Muscle layer of colon (tissue), 2 donors: Measurements from ENCODE around the gene MBP.
"Not testable (repeated sequence)": the region's sequence is repeated elsewhere in the genome, so short reads cannot be mapped to it uniquely, and the experiment has no call there.

Experiments used
- H3K27ac ChIP-seq: one replicate; pipeline ENCODE4 v1.7.0; 2013; ENCODE audit warnings: low read depth, mild to moderate bottlenecking, low read length, moderate library complexity
- H3K27me3 ChIP-seq, 2 donors: one replicate each; pipeline ENCODE4 v1.7.0; 2013; ENCODE audit warnings: low read length in 2 of 2, mild to moderate bottlenecking in 2 of 2; ENCODE audit not compliant: insufficient read depth in 2 of 2, control insufficient read depth in 1 of 2
- H3K36me3 ChIP-seq: one replicate; pipeline ENCODE4 v1.7.0; 2013; ENCODE audit warnings: mild to moderate bottlenecking, low read length; ENCODE audit not compliant: insufficient read depth
- H3K4me1 ChIP-seq: one replicate; pipeline ENCODE4 v1.7.0; 2013; ENCODE audit warnings: mild to moderate bottlenecking, low read length; ENCODE audit not compliant: insufficient read depth
- H3K4me3 ChIP-seq, 2 donors: one replicate each; pipeline ENCODE4 v1.7.0; 2013; ENCODE audit warnings: low read length in 2 of 2, low read depth in 1 of 2, mild to moderate bottlenecking in 1 of 2, moderate library complexity in 1 of 2
- H3K9ac ChIP-seq: one replicate; pipeline ENCODE4 v1.7.0; 2013; ENCODE audit warnings: low read length
- H3K9me3 ChIP-seq: one replicate; pipeline ENCODE4 v1.7.0; 2013; ENCODE audit warnings: mild to moderate bottlenecking, low read length
- donor health status: abdominal sarcoma.
- donor health status: Adenocarcinoma of cecum.

MBP gene

DNA sequence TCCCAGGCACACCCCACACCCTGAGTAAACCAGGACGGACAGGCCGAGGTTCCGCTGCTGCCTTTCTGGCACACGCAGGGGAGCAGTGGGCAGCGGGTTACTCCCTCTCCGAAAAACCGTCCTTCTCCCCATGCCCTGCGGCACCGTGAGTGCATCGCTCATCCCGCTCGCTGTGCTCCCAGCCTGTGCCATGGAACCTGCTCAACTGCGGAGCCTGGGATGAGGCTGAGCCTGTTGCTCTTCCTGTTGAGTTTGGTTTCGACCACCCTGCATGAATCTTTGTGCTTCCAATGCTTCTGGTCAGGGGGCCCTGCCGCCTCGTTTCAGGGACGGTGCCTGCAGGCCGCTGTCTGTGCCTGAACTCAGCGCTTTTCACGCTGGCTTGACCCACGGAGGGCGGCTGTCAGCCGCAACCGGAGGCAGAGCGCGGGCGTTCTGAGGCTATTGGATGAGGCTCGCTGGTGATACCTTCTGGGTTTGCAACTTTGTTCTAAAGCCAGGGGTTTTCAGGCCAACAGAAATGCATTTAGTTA lies 106.7 kb downstream of the MBP start:
- no peaks in the 10 kb centered on the region for H3K4me1 ChIP-seq
- no peaks in the 10 kb centered on the region for H3K27me3 ChIP-seq
- no peak overlapping the region for H3K27ac ChIP-seq
- H3K4me3 ChIP-seq = no peak overlapping the region
- no peaks in the 10 kb centered on the region for H3K9me3 ChIP-seq
- H3K9ac ChIP-seq = no peak overlapping the region
- no peaks in the 10 kb centered on the region for H3K36me3 ChIP-seq

DNA sequence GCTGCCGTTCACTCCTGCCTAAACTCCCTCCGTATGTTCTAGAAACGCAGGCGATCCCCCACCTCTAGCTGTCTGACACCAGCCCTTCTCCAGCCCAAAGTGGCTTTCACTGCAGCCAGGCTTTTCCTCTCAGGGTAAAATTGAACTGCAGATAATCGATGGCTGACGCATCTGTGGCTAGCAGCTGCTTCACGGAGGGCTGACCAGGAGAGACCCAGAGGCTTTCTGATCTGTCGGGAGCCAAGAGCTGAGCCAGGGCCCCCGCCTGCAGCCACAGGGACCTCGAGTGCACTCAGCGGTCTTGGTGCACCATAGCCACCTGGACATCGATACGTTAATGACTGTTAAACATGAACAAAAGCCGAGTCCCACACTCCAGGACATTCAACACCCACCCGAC lies 107.5 kb downstream of the MBP start:
- H3K27ac ChIP-seq = no peak overlapping the region
- H3K36me3 ChIP-seq = no peaks in the 10 kb centered on the region
- no peaks in the 10 kb centered on the region for H3K27me3 ChIP-seq
- H3K4me1 ChIP-seq = no peaks in the 10 kb centered on the region
- H3K9ac ChIP-seq = no peak overlapping the region
- no peaks in the 10 kb centered on the region for H3K9me3 ChIP-seq
- H3K4me3 ChIP-seq = no peak overlapping the region

DNA sequence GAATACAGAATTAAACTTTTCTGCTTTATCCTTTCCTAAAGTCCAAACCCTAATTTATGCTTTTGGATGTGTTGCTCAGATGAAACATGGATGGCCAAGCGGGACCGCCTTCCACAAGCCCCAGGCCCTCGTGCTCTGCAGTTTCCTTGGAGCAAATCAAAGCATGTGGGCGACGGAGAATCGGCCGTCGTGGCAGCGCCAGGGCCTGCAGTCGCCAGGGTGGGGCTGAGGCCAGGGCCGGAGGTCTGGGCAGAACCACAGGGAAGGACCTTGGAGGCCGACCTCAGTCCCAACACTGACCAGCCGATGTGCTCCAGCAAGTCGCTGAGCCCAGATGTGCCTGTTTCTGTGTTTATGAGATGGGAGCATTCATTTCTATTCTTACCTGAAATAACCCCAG lies 108.1 kb downstream of the MBP start:
- Histone ChIP-seq H3K27ac (no peak overlapping the region), H3K36me3 (no peaks in the 10 kb centered on the region), H3K4me3 (no peak overlapping the region), H3K4me1 (no peaks in the 10 kb centered on the region), H3K27me3 (no peaks in the 10 kb centered on the region), H3K9ac (no peak overlapping the region), H3K9me3 (no peaks in the 10 kb centered on the region)

DNA sequence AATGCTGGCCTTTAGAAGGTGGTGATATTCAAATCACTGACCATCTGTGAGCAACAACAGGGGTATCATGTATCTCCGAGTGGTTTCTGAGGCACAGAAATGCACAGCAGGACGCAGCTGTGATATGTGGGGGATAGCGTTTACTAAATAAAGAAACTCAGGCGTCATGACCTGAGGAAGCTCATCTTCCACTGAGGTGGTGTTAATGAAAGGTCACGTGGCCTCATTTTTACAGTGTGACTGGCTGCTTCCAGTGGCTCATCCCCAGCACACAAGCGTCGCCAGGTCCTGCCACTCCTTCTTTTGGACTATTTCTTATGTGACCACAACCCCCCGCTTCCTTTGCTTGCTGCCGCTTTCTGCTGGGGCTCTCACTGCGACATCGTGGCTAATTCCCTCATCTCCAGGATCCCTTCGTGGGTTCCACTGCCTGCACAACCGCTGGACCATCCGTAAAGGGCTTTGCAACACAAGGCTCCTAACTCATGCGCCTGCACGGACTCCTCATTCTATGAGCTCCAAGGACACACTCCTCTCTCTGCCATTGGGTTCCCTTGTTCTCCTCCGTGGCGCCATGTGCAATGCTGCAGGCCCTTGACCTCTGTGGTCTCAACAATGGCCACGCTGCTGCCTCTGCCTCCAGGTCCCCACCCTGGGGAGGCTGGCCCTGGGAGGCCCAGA lies 109.3 kb downstream of the MBP start:
- H3K9ac ChIP-seq = no peak overlapping the region
- no peak overlapping the region for H3K4me3 ChIP-seq
- H3K4me1 ChIP-seq = no peaks in the 10 kb centered on the region
- no peaks in the 10 kb centered on the region for H3K9me3 ChIP-seq
- H3K27ac ChIP-seq = no peak overlapping the region
- no peaks in the 10 kb centered on the region for H3K36me3 ChIP-seq
- H3K27me3 ChIP-seq = no peaks in the 10 kb centered on the region

DNA sequence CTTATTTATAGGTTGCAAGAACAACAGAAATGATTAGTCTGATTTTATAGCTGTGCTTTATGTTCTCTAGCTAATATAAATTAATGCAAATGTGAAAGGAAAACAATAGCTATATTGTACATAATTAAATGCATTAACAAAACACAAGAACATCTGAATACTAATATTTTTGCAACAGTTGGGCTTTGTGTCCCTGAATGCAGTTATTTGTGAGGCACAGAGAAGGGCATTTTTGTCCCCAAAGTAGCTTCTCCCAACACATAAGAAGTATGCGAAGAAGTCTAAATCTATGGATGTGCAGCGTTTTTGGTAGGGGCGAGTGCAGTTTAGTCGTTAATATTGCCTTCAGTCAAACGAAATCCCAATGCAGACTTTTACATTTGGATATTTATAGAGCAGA lies 110.0 kb downstream of the MBP start:
- no peaks in the 10 kb centered on the region for H3K36me3 ChIP-seq
- no peak overlapping the region for H3K27ac ChIP-seq
- H3K4me3 ChIP-seq = no peak overlapping the region
- H3K9ac ChIP-seq = no peak overlapping the region
- H3K9me3 ChIP-seq = no peaks in the 10 kb centered on the region
- no peaks in the 10 kb centered on the region for H3K4me1 ChIP-seq
- H3K27me3 ChIP-seq = no peaks in the 10 kb centered on the region

DNA sequence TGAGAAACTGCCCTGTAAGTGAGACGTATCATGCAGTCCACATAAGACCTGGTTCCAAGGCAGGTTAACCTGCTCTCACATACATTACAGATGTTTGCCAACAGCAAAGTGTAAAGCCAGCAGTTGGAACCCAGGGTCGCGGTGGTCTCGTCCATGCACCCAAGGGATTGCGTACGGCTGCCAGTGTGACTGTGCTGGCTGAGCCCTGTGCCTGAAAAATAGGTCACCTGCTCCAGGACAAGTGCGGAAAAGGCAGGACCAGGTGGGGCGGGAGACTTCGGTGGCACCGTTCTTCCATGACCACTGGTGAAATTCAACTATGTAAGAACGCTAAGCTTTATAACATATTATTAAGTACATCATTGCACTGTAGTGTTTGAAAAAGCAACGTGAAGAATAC lies 110.5 kb downstream of the MBP start:
- Histone ChIP-seq H3K27me3 (no peaks in the 10 kb centered on the region), H3K4me3 (no peak overlapping the region), H3K9me3 (no peaks in the 10 kb centered on the region), H3K36me3 (no peaks in the 10 kb centered on the region), H3K9ac (no peak overlapping the region), H3K27ac (no peak overlapping the region), H3K4me1 (no peaks in the 10 kb centered on the region)

DNA sequence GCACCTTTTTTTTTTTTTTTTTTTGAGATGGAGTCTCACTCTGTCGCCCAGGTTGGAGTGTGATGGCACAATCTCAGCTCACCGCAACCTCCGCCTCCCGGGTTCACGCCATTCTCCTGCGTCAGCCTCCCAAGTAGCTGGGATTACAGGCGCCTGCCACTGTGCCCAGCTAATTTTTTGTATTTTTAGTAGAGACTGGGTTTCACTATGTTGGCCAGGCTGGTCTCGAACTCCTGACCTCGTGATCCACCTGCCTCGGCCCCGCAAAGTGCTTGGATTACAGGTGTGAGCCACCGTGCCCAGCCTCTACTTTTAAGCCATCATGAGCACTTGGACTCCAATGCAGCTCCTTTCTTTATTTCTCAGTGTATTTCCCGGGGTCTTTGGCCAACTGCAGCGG lies 111.1 kb downstream of the MBP start:
- H3K36me3 ChIP-seq, H3K4me1 ChIP-seq, H3K9ac ChIP-seq, H3K27ac ChIP-seq, H3K27me3 ChIP-seq, H3K9me3 ChIP-seq, H3K4me3 ChIP-seq: not testable (repeated sequence)

DNA sequence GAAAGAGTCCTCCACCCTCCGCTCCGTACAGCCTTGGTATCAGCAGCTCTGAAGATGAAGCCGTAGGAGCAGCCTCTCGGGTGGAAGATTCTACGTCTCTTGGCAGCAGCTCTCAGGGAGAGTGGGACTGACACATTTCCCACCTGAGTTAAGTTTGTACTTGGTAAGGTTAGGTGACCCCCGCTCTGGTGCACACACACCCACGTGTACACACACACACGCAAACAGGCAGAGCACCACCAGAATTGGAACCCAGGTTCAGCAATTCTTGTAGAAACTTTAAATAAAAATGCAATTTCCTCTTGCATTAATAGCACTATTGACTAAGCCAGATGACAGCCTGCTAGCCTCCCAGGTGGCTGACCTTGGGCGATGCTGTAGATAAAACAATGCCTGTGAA lies 111.5 kb downstream of the MBP start:
- Histone ChIP-seq H3K27me3 (no peaks in the 10 kb centered on the region), H3K9ac (no peak overlapping the region), H3K4me3 (no peak overlapping the region), H3K36me3 (peaks cover 5% of the 10 kb centered on the region), H3K4me1 (no peaks in the 10 kb centered on the region), H3K27ac (no peak overlapping the region), H3K9me3 (no peaks in the 10 kb centered on the region)

DNA sequence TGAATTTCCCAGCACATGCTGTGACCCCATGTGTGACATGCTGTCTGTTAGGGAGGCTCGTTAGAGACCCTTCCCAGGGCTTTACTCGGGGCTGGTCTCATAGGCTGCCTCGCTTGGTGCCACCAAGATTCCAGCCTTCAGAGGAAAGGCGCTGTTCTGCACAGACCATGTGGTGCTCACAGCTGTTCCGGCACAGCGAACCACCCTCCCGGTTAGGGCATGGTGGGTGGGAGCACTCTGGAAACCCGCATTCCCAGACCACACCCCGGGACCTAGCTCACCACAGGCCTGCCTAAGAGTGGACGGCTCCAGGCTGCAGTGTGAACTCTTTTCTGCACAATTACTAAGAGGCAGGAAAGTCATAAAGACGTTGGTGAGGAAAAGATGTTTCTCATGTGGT lies 112.0 kb downstream of the MBP start:
- Histone ChIP-seq H3K4me1 (no peaks in the 10 kb centered on the region), H3K4me3 (no peak overlapping the region), H3K9ac (no peak overlapping the region), H3K27ac (no peak overlapping the region), H3K27me3 (no peaks in the 10 kb centered on the region), H3K9me3 (no peaks in the 10 kb centered on the region), H3K36me3 (peaks cover 5% of the 10 kb centered on the region)

DNA sequence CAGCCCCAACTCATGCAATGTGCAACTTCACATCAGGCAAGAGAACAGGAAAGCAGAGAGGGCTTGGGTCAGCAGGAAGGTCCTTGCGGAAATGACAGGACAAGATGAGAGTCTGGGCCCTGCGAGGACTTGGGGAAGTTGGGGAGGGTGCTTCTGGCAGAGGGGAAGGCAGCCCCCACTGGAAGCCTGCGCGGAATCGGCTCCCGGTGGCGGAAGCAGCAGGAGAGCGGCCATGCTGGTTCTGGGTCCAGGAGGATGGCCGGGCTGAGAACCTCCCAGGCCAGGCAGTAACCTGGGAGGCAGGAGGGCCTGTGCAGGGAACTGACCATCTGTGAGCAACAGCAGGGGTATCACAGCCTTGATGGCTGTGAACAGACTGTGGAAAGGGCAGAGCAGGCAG lies 112.9 kb downstream of the MBP start:
- H3K27me3 ChIP-seq = no peaks in the 10 kb centered on the region
- peaks cover 5% of the 10 kb centered on the region for H3K36me3 ChIP-seq
- H3K4me3 ChIP-seq = no peak overlapping the region
- no peaks in the 10 kb centered on the region for H3K9me3 ChIP-seq
- H3K9ac ChIP-seq = no peak overlapping the region
- H3K4me1 ChIP-seq = no peaks in the 10 kb centered on the region
- H3K27ac ChIP-seq = no peak overlapping the region

DNA sequence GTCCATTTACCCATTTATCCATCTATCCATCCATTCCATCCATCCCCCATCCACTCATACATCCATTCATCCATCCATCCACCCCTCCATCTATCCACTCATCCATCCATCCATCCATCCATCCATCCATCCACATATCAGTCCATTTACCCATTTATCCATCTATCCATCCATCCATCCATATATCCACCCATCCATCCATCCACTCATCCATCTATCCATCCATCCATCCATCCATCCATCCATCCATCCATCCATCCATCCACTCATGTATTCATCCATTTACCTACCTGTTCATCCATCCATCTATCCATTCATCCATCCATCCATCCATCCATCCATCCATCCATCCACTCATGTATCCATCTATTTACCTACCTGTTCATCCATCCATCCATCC lies 113.9 kb downstream of the MBP start:
- H3K9ac ChIP-seq, H3K4me1 ChIP-seq, H3K36me3 ChIP-seq, H3K9me3 ChIP-seq, H3K4me3 ChIP-seq, H3K27ac ChIP-seq, H3K27me3 ChIP-seq: not testable (repeated sequence)

DNA sequence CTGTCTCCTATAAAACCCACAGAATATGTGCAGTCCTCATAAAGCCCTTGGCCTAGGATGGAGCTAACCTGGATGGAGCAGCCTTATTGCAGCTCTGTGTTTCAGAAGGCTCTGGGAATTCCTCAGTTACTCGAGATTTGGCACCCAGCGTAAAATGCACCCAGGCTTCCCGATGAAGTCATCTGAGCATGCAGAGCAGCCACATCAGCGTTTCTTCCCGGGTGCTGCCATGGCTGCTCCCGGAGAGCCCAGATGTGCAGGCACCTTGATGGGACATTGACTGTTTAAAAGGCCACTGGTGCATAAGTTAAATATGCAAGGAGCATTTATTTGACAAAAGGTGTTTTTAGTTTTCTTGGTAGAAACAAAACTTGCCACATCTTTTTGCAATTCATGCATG lies 115.2 kb downstream of the MBP start:
- Histone ChIP-seq H3K4me3 (no peak overlapping the region), H3K4me1 (peaks cover 3% of the 10 kb centered on the region), H3K9ac (no peak overlapping the region), H3K36me3 (peaks cover 5% of the 10 kb centered on the region), H3K27me3 (no peaks in the 10 kb centered on the region), H3K9me3 (no peaks in the 10 kb centered on the region), H3K27ac (no peak overlapping the region)
